Measurements from ENCODE around the gene TENT5C. TPM values are rescaled to one million over a fixed set of nuclear protein-coding genes. Genes with fewer than 3 reads are reported as not detected.

Gene TENT5C
- polyA plus RNA-seq, result 0.27 TPM in 1 of 2 replicates, not detected in the other

DNA sequence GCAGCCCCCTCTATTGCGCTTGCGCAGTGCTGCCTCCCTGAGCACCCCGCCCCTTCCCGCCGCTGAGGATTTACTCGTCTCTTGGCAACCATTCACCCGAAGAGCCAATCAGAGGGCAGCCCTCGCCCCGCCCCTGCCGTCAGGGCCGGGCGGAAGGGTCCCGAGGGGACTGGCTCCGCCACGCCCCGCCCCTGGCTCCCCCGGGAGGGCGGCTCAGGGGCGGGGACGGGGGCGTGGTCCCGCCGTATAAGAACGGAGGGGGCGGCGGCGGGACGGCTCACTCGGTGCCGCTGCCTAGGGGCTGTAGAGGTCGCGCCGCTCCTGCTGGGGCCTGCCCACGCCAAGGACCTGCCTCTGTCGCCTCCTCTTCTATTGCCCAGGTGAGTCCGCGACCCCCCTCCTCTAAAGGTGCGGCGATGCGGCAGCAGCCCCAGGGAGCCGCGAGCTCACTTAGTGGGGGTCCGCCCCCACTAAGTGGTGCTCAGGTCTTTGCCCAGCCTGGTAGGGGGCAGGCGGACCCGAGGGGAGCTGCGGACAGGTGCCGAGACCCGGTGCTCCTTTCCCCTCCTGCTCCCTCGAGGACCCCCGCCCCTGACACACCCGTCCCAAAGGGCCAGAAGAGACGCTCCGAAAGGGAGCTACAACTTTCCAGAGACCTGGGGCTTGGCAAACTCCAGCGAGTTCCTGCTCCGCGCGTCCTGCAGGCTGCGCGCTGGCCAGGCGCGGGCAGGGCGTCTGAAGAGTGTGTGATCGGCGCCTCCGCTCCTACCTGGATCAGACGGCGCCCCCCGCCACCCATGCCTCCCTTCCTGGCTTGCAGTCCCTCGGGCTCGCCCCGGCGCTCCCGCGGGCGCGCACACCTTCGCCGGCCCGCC, at the start of gene TENT5C:
TENT5C (plus strand) TSS at position 275 of the 875 bp plus-strand sequence. CDS start 16,821 bp downstream, outside the sequence.

Other genes with a start within 250 kb of the TENT5C start
- gene MAN1A2, start 238.6 kb upstream of the TENT5C start, polyA plus RNA-seq, result 32.1 and 33.8 TPM in 2 replicates

Measured in Purkinje cell (primary cell).